Smooth muscle cell (in vitro differentiated cells): ENCODE measurements around the gene GARIN3. TPM values are rescaled to one million over a fixed set of nuclear protein-coding genes. Genes with fewer than 3 reads are reported as not detected.

Experiments used
- DNase-seq: peaks from one replicate; lab custom pipeline; 2025; ENCODE audit not compliant: unreplicated experiment; lab: John Stamatoyannopoulos, UW
- H2AFZ ChIP-seq: fragments of 200-600 bp; sonication (generic); 2 replicates; pipeline ENCODE4 v1.6.0; 2016; ENCODE audit warnings: antibody characterized with exemption, low read depth, mild to moderate bottlenecking
- H3F3A ChIP-seq: fragments of 200-600 bp; sonication (generic); 2 replicates; pipeline ENCODE4 v1.6.0; 2017; ENCODE audit warnings: antibody characterized with exemption, low read depth
- H3K27ac ChIP-seq: fragments of 200-600 bp; sonication (generic); 2 replicates; pipeline ENCODE4 v1.5.1; 2016; ENCODE audit warnings: low read depth, mild to moderate bottlenecking
- H3K27me3 ChIP-seq: fragments of 200-600 bp; sonication (generic); 2 replicates; pipeline ENCODE4 v1.6.1; 2016; ENCODE audit warnings: low read depth, mild to moderate bottlenecking
- H3K36me3 ChIP-seq: fragments of 200-600 bp; sonication (generic); 2 replicates; pipeline ENCODE4 v1.5.1; 2016; ENCODE audit warnings: low read depth
- H3K4me1 ChIP-seq: fragments of 200-600 bp; sonication (generic); 2 replicates; pipeline ENCODE4 v1.5.1; 2016; ENCODE audit warnings: low read depth
- H3K4me2 ChIP-seq: fragments of 200-600 bp; sonication (generic); 2 replicates; pipeline ENCODE4 v1.6.0; 2016; ENCODE audit warnings: mild to moderate bottlenecking
- H3K4me3 ChIP-seq: fragments of 200-600 bp; sonication (generic); 2 replicates; pipeline ENCODE4 v1.5.1; 2016; ENCODE audit warnings: mild to moderate bottlenecking
- H3K79me2 ChIP-seq: fragments of 200-600 bp; sonication (generic); 2 replicates; pipeline ENCODE4 v1.6.0; 2016; ENCODE audit warnings: low read depth, mild to moderate bottlenecking
- H3K9ac ChIP-seq: fragments of 200-600 bp; sonication (generic); 2 replicates; pipeline ENCODE4 v1.6.0; 2016; ENCODE audit warnings: low read depth
- H3K9me3 ChIP-seq: fragments of 200-600 bp; sonication (generic); replicated peaks from 2 replicates; pipeline ENCODE4 v1.5.1; 2016; ENCODE audit warnings: low read depth
- H4K20me1 ChIP-seq: fragments of 200-600 bp; sonication (generic); 2 replicates; pipeline ENCODE4 v1.6.0; 2016; ENCODE audit warnings: low read depth
- CTCF ChIP-seq: fragments of 200-600 bp; sonication (generic); IDR thresholded peaks from 2 replicates; pipeline ENCODE4 v1.5.1; 2017; ENCODE audit warnings: borderline replicate concordance, mild to moderate bottlenecking, antibody characterized with exemption; ENCODE audit not compliant: insufficient read depth, poor library complexity, severe bottlenecking
- WGBS: methylation state at CpG from one replicate; pipeline ENCODE4 v1.1.7; 2016; ENCODE audit warnings: low lambda C conversion rate; 5-methylcytosine and 5-hydroxymethylcytosine counted together
- polyA plus RNA-seq: library from polyadenylated mRNA; unstranded; fragments of >200 nt; fragmentation: Nextera tagmentation; extraction: Ambion mirVana; gene quantifications from 2 replicates; pipeline ENCODE4 v1.2.1, GENCODE V29; 2016
- total RNA-seq: library from RNA; depleted of rRNA; stranded (reverse); fragments of >200 nt; gene quantifications from 2 replicates; pipeline ENCODE4 v1.2.3, GENCODE V29; 2014

The GARIN3 gene
- total and polyA plus RNA-seq, 2 experiments from 2014 or later = not detected

- no peaks in the 10 kb centered on the region for H3K79me2 ChIP-seq
- H3K36me3 ChIP-seq = no peaks in the 10 kb centered on the region
- H3K4me2 ChIP-seq = no peak overlapping the region
- H2AFZ ChIP-seq = no peak overlapping the region
- no peaks in the 10 kb centered on the region for H3F3A ChIP-seq
- WGBS = 96% methylated on average over 12 of the region's 12 CpGs
- no peaks in the 10 kb centered on the region for H3K9me3 ChIP-seq
- H3K27ac ChIP-seq = no peak overlapping the region
- no peak for DNase-seq
- H3K4me3 ChIP-seq = no peak overlapping the region
- peaks cover 4% of the 10 kb centered on the region for H3K4me1 ChIP-seq
- no peaks in the 10 kb centered on the region for H4K20me1 ChIP-seq
- H3K9ac ChIP-seq = no peak overlapping the region
- peaks cover 12% of the 10 kb centered on the region for H3K27me3 ChIP-seq
- no peak for TF ChIP-seq CTCF
Measured at GRCh38 chr5:157162919-157163510, 3.0 kb downstream of the GARIN3 start.

GRCh38 chr5:157161996-157162395, 4.1 kb downstream of the GARIN3 start:
- no peak overlapping the region for H3K9ac ChIP-seq
- H3K79me2 ChIP-seq = no peaks in the 10 kb centered on the region
- H3F3A ChIP-seq = no peaks in the 10 kb centered on the region
- no peak overlapping the region for H3K4me3 ChIP-seq
- H3K4me1 ChIP-seq = no peaks in the 10 kb centered on the region
- no peaks in the 10 kb centered on the region for H3K36me3 ChIP-seq
- no peak overlapping the region for H3K4me2 ChIP-seq
- 87% methylated on average over 6 of the region's 6 CpGs for WGBS
- no peak overlapping the region for H2AFZ ChIP-seq
- peaks cover 12% of the 10 kb centered on the region for H3K27me3 ChIP-seq
- H3K27ac ChIP-seq = no peak overlapping the region
- TF ChIP-seq CTCF = no peak
- no peaks in the 10 kb centered on the region for H4K20me1 ChIP-seq
- DNase-seq = no peak
- H3K9me3 ChIP-seq = no peaks in the 10 kb centered on the region

- no peak overlapping the region for H3K27ac ChIP-seq
- no peak for TF ChIP-seq CTCF
- no peak for DNase-seq
- H3K9me3 ChIP-seq = no peaks in the 10 kb centered on the region
- 98% methylated on average over 4 of the region's 4 CpGs for WGBS
- H2AFZ ChIP-seq = no peak overlapping the region
- no peak overlapping the region for H3K9ac ChIP-seq
- no peak overlapping the region for H3K4me2 ChIP-seq
- no peaks in the 10 kb centered on the region for H3F3A ChIP-seq
- no peaks in the 10 kb centered on the region for H3K79me2 ChIP-seq
- no peaks in the 10 kb centered on the region for H4K20me1 ChIP-seq
- H3K4me3 ChIP-seq = no peak overlapping the region
- H3K27me3 ChIP-seq = peaks cover 12% of the 10 kb centered on the region
- no peaks in the 10 kb centered on the region for H3K4me1 ChIP-seq
- H3K36me3 ChIP-seq = no peaks in the 10 kb centered on the region
Measured at GRCh38 chr5:157160001-157160400, 6.1 kb downstream of the GARIN3 start.

GRCh38 chr5:157159209-157159751, 6.8 kb downstream of the GARIN3 start:
- Histone ChIP-seq H3K4me3 (no peak overlapping the region), H3K9me3 (no peaks in the 10 kb centered on the region), H3K79me2 (no peaks in the 10 kb centered on the region), H3F3A (no peaks in the 10 kb centered on the region), H4K20me1 (no peaks in the 10 kb centered on the region), H3K27ac (no peak overlapping the region), H3K36me3 (no peaks in the 10 kb centered on the region), H3K4me1 (no peaks in the 10 kb centered on the region), H3K4me2 (no peak overlapping the region), H3K9ac (no peak overlapping the region), H3K27me3 (peaks cover 12% of the 10 kb centered on the region), H2AFZ (no peak overlapping the region)
- TF ChIP-seq CTCF = no peak
- 94% methylated on average over 6 of the region's 6 CpGs for WGBS
- no peak for DNase-seq
